Stimulated activated CD8-positive, alpha-beta memory T cell treated with anti-CD3 and anti-CD28 coated beads, Interleukin-7, amount 100 ng/mL, for 24 hours (primary cell): ENCODE results near the gene HMCN2.

ENCODE experiments used
- DNase-seq: peaks from one replicate; pipeline ENCODE4 v3.0.0-alpha.2; 2020; ENCODE audit warnings: low read depth

HMCN2 gene

GRCh38 chr9:130290291-130291181, 25.0 kb downstream of the HMCN2 start:
- DNase-seq, result no peak

GRCh38 chr9:130291474-130291873, 25.9 kb downstream of the HMCN2 start:
- DNase-seq, result no peak

GRCh38 chr9:130292106-130292505, 26.5 kb downstream of the HMCN2 start:
- DNase-seq, result no peak

GRCh38 chr9:130294664-130295063, 29.1 kb downstream of the HMCN2 start:
- no peak for DNase-seq

- DNase-seq, result no peak
These were observed 29.9 kb downstream of the HMCN2 start for GRCh38 chr9:130295431-130295830.

- no peak for DNase-seq
These were observed 30.6 kb downstream of the HMCN2 start for GRCh38 chr9:130295945-130296782.

- no peak for DNase-seq
These were observed 31.2 kb downstream of the HMCN2 start for GRCh38 chr9:130296783-130297055.

- DNase-seq, result no peak
These were observed 31.8 kb downstream of the HMCN2 start for GRCh38 chr9:130297371-130297770.

- DNase-seq, result no peak
These were observed 33.2 kb downstream of the HMCN2 start for GRCh38 chr9:130298662-130299279.

- DNase-seq, result no peak
These were observed 34.4 kb downstream of the HMCN2 start for GRCh38 chr9:130299785-130300615.

GRCh38 chr9:130300739-130301138, 35.2 kb downstream of the HMCN2 start:
- no peak for DNase-seq

GRCh38 chr9:130301483-130302286, 36.1 kb downstream of the HMCN2 start:
- no peak for DNase-seq

GRCh38 chr9:130302785-130303612, 37.4 kb downstream of the HMCN2 start:
- no peak for DNase-seq

GRCh38 chr9:130303613-130304055, 38.1 kb downstream of the HMCN2 start:
- no peak for DNase-seq

GRCh38 chr9:130304116-130304515, 38.6 kb downstream of the HMCN2 start:
- DNase-seq, result no peak

GRCh38 chr9:130304643-130305042, 39.1 kb downstream of the HMCN2 start:
- DNase-seq, result no peak

GRCh38 chr9:130305381-130305780, 39.8 kb downstream of the HMCN2 start:
- DNase-seq, result no peak

- no peak for DNase-seq
These were observed 41.5 kb downstream of the HMCN2 start for GRCh38 chr9:130306823-130307666.

- no peak for DNase-seq
These were observed 42.0 kb downstream of the HMCN2 start for GRCh38 chr9:130307667-130307943.
